ENCODE data around the gene PRSS8.

GRCh38 chr16:31132303-31132979, 3.1 kb downstream of the PRSS8 start:
- TF ChIP-seq CTCF (IDR thresholded peaks at IDR 0.05) (no peak), POLR2A (IDR thresholded peaks at IDR 0.05) (no peak)

All from thyroid gland (tissue), 4 donors.